Measurements from ENCODE around the gene DDX47.

GRCh38 chr12:12859690-12860089 lies 46.5 kb downstream of the DDX47 start:
- no peak for TF ChIP-seq CTCF (IDR thresholded peaks at IDR 0.05)
- TF ChIP-seq POLR2A (IDR thresholded peaks at IDR 0.05), result no peak
- TF ChIP-seq POLR2AphosphoS5 (IDR thresholded peaks at IDR 0.05), result no peak
- TF ChIP-seq EP300 (IDR thresholded peaks at IDR 0.05), result no peak
